ENCODE results near the gene PTPRN2. TPM values are rescaled to one million over a fixed set of nuclear protein-coding genes. Genes with fewer than 3 reads are reported as not detected.

The PTPRN2 gene
- total and polyA plus RNA-seq, 2 of the 8 experiments (the other 6 are each of a cell fraction or from before 2014, with no cell fraction given) = 2.6 to 4.5 TPM

DNA sequence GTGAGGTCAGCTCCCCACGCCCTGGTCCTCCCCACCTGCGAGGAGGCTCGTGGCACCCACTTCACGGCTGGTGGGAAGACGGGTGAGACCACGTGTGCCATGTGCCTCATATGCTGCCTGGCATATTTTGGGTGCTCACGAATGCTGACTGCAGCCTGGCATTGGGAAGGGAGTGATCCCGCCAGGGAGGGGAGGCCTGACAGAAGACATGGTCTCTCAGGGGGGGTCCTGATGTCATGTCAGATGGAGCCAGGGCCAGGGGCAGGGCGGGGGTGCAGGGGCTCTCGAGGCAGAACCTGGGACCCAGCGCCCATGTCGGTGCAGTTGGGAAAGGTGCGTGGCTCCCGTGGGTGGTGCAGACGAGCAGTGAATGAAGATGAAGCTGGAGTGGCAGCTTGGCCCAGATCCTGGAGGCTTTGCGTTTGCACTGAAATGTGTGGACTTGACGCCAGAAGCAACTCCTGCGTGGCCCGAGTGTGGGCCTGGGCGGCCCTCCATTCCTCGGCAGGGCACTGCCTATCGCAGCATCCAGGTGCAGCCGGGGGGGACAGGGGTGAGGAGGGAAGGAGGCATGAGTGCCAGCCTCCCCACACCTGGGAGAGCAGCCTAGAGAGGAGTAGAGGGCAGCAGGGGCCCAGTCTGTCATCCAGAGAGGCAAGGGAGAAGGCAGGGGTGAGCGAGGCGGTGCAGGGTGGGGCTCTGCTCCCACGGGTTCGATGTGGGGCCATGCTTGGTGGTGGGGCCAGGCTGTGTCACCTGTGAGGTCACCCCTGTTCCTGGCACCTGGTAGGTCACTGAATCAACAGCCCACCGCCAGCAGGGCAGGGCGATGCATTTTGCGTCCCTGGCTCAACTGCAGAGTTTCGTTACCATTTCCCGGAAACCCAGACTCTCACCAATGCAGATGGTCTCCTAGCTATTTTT lies 865.2 kb downstream of the PTPRN2 start:
- Histone ChIP-seq H3K27ac (ENCODE audit: low read depth, low read length) (no peak overlapping the region), H4K8ac (ENCODE audit: extremely low read depth, insufficient read depth, low read length) (no peak overlapping the region; the same call in 1 of the 2 replicates), H4K20me1 (replicated peaks in 1 of 2; ENCODE audit: control insufficient read depth in 1 of 2, insufficient read depth in 2 of 2, low read length in 2 of 2) (peaks cover 0 to 1% of the 10 kb centered on the region in 2 experiments), H2BK20ac (ENCODE audit: low read length) (no peak overlapping the region), H2AK5ac (ENCODE audit: low read depth, low read length) (no peak overlapping the region), H3K79me2 (ENCODE audit: control insufficient read depth in 1 of 2, insufficient read depth in 2 of 2, low read length in 2 of 2) (no peaks in the 10 kb centered on the region), H3K56ac (replicated peaks; ENCODE audit: insufficient read length, low read depth, low read length) (no peak overlapping the region), H3K4me2 (ENCODE audit: insufficient read depth in 1 of 2, low read depth in 2 of 2, low read length in 2 of 2) (no peak overlapping the region), H4K91ac (replicated peaks; ENCODE audit: insufficient read length, low read length) (no peak overlapping the region), H3K4ac (replicated peaks; ENCODE audit: insufficient read length, low read depth, low read length) (no peak overlapping the region), H2AFZ (ENCODE audit: low read length) (no peak overlapping the region), H3K4me1 (replicated peaks in 1 of 4; ENCODE audit: control insufficient read depth in 3 of 4, insufficient read depth in 4 of 4, low read length in 3 of 4) (no peaks in the 10 kb centered on the region; a peak in 1 of 7 replicates), H3K23me2 (ENCODE audit: low read depth, low read length) (no peaks in the 10 kb centered on the region), H3K27me3 (replicated peaks in 1 of 4; ENCODE audit: control insufficient read depth in 3 of 4, extremely low read depth in 1 of 4, insufficient read depth in 3 of 4, low read length in 3 of 4) (no peaks in the 10 kb centered on the region; a peak in 2 of 7 replicates), H2BK120ac (replicated peaks; ENCODE audit: low read depth, low read length) (no peak overlapping the region), H3K9ac (replicated peaks in 1 of 4; ENCODE audit: extremely low read depth in 1 of 4, low read depth in 3 of 4, low read length in 3 of 4) (no peak overlapping the region), H3K36me3 (ENCODE audit: control insufficient read depth in 2 of 4, insufficient read depth in 4 of 4, low read length in 3 of 4) (no peaks in the 10 kb centered on the region), H3K79me1 (ENCODE audit: low read depth, low read length) (no peaks in the 10 kb centered on the region), H3K23ac (ENCODE audit: insufficient read length) (no peak overlapping the region), H3K18ac (ENCODE audit: extremely low read depth, low read length) (no peak overlapping the region), H4K5ac (ENCODE audit: insufficient read length, low read depth, low read length) (no peak overlapping the region), H3K4me3 (ENCODE audit: extremely low read depth in 1 of 4, insufficient read depth in 2 of 4, low read depth in 3 of 4, low read length in 4 of 4) (no peak overlapping the region), H2BK12ac (ENCODE audit: low read depth, low read length) (no peak overlapping the region), H2BK15ac (ENCODE audit: low read length) (no peak overlapping the region), H3K14ac (ENCODE audit: insufficient read length) (no peak overlapping the region), H3K9me3 (ENCODE audit: insufficient read depth in 2 of 2, low read depth in 1 of 2, low read length in 1 of 2) (peaks cover 0 to 2% of the 10 kb centered on the region in 2 experiments; a peak in 1 of 4 replicates), H2BK5ac (ENCODE audit: low read depth, low read length) (no peak overlapping the region)
- FAIRE-seq (no peak), DNase-seq (ENCODE audit: low read depth in 1 of 2, low spot score in 2 of 2) (no peak)
- 91% methylated on average over 30 of the region's 32 CpGs; no CpG with 5 or more reads in 1 of the 2 experiments for WGBS, 2 experiments (ENCODE audit: extremely low coverage in 1 of 2, insufficient coverage in 1 of 2, insufficient read length in 1 of 2, insufficient replicate concordance in 2 of 2, low coverage in 1 of 2, low lambda C conversion rate in 2 of 2, missing lambda C conversion rate in 1 of 2)
- ChIA-PET POLR2A (ENCODE audit: partially characterized antibody) (interaction anchor here (1.5 kb wide), 1 partner anchor 28 kb away, joined by 3 read pairs; no protein-coding TSS in a partner anchor), CTCF (ENCODE audit: partially characterized antibody) (interaction anchor here (0.9 to 1.4 kb wide), 3 partner anchors 20 to 154 kb away, joined by 3 to 5 read pairs (median 3); no protein-coding TSS in a partner anchor)
- TF ChIP-seq, protein P1, sequence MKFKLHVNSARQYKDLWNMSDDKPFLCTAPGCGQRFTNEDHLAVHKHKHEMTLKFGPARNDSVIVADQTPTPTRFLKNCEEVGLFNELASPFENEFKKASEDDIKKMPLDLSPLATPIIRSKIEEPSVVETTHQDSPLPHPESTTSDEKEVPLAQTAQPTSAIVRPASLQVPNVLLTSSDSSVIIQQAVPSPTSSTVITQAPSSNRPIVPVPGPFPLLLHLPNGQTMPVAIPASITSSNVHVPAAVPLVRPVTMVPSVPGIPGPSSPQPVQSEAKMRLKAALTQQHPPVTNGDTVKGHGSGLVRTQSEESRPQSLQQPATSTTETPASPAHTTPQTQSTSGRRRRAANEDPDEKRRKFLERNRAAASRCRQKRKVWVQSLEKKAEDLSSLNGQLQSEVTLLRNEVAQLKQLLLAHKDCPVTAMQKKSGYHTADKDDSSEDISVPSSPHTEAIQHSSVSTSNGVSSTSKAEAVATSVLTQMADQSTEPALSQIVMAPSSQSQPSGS (IDR thresholded peaks at IDR 0.05; ENCODE audit: low read length) = no peak
- TF ChIP-seq GABPA (IDR thresholded peaks at IDR 0.05; ENCODE audit: borderline replicate concordance, insufficient read depth, low read length) = no peak
- TF ChIP-seq TCF12 (IDR thresholded peaks at IDR 0.05; ENCODE audit: low read depth, low read length) = no peak
- TF ChIP-seq CHD1 (IDR thresholded peaks at IDR 0.05; ENCODE audit: low read depth, low read length) = no peak
- no peak for TF ChIP-seq BACH1 (IDR thresholded peaks at IDR 0.05; ENCODE audit: low read length)
- TF ChIP-seq, protein P2, sequence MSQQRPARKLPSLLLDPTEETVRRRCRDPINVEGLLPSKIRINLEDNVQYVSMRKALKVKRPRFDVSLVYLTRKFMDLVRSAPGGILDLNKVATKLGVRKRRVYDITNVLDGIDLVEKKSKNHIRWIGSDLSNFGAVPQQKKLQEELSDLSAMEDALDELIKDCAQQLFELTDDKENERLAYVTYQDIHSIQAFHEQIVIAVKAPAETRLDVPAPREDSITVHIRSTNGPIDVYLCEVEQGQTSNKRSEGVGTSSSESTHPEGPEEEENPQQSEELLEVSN (IDR thresholded peaks at IDR 0.05) = no peak
- no peak for TF ChIP-seq RXRA (IDR thresholded peaks at IDR 0.05; ENCODE audit: insufficient read depth, low read depth, low read length)
- TF ChIP-seq TAF1 (IDR thresholded peaks at IDR 0.05; ENCODE audit: low read depth, low read length) = no peak
- no peak for TF ChIP-seq KDM1A (IDR thresholded peaks at IDR 0.05; ENCODE audit: borderline replicate concordance, low read length)

Data from H1 (cell line).